HepG2 (cell line): ENCODE data around the gene XXYLT1. TPM values are rescaled to one million over a fixed set of nuclear protein-coding genes. Genes with fewer than 3 reads are reported as not detected.

Experiments used
- ATAC-seq: fragments of 200-7000 bp; cut with Tn5 transposase; 3 replicates; pipeline ENCODE4 v1.9.1; 2020; ENCODE audit warnings: mild to moderate bottlenecking, moderate library complexity
- BruUV-seq: library from RNA; stranded (reverse); fragments of 400-500 nt; replicated peaks from 2 replicates; lab custom pipeline; 2021; lab: Mats Ljungman, UMichigan
- CTCF ChIA-PET: fragments of 300-600 bp; formaldehyde crosslinking; extraction: SDS; loops from one replicate; lab custom pipeline; 2021; ENCODE audit warnings: low total read pairs, inconsistent platforms, low intra/inter-chr PET ratio; lab: Yijun Ruan, JAX
- POLR2A ChIA-PET: fragments of 350-600 bp; sonication (Branson Sonifier 250); formaldehyde crosslinking; loops from one replicate; lab custom pipeline; 2020; ENCODE audit warnings: antibody characterized with exemption, inconsistent platforms; lab: Yijun Ruan, JAX
- DNase-seq: peaks from one replicate; pipeline ENCODE4 v3.0.0-alpha.2; 2015; ENCODE audit warnings: low spot score
- FAIRE-seq: peaks from 3 replicates; lab custom pipeline; 2011; peaks lifted over from hg19 to GRCh38; lab: Jason Lieb, UNC
- H2AFZ ChIP-seq: one replicate; pipeline ENCODE4 v1.6.1; 2011; ENCODE audit warnings: low read length, inconsistent platforms
- H3K27ac ChIP-seq: fragments of 300-600 bp; 3 replicates; pipeline ENCODE4 v1.8.0; 2011; ENCODE audit warnings: mixed run types, mild to moderate bottlenecking, mixed read lengths, low read length, inconsistent platforms; ENCODE audit not compliant: insufficient read depth; ENCODE audit errors: extremely low read length
- H3K27me3 ChIP-seq, 2 experiments: fragments of 200-600 bp in 1 of 2; 2 replicates in 1 of 2; 3 replicates in 1 of 2; pipeline versions ENCODE4 v1.6.0 to v1.8.0; 2011; ENCODE audit warnings: low read length in 2 of 2, mild to moderate bottlenecking in 2 of 2, moderate library complexity in 2 of 2, inconsistent platforms in 1 of 2; ENCODE audit not compliant: insufficient read depth in 2 of 2, control insufficient read depth in 1 of 2
- H3K36me3 ChIP-seq, 2 experiments: fragments of 200-600 bp in 1 of 2; replicated peaks in 1 of 2; 2 replicates in 1 of 2; 3 replicates in 1 of 2; pipeline versions ENCODE4 v1.5.1 to v1.8.0; 2011; ENCODE audit warnings: low read length in 2 of 2, inconsistent platforms in 1 of 2; ENCODE audit not compliant: insufficient read depth in 2 of 2, control insufficient read depth in 1 of 2
- H3K4me1 ChIP-seq: 2 replicates; pipeline ENCODE4 v1.5.1; 2012; ENCODE audit warnings: low read length, inconsistent platforms; ENCODE audit not compliant: insufficient read depth
- H3K4me2 ChIP-seq: 2 replicates; pipeline ENCODE4 v1.6.0; 2011; ENCODE audit warnings: low read depth, low read length, inconsistent platforms
- H3K4me3 ChIP-seq, 3 experiments: fragments of 200-600 bp in 1 of 3; sonication (generic), shearing (Covaris generic) in 1 of 3; replicated peaks in 1 of 3; 2 replicates each; pipeline ENCODE4 v1.5.1; 2011 to 2016; ENCODE audit warnings: low read length in 3 of 3, inconsistent platforms in 2 of 3, low read depth in 2 of 3, mild to moderate bottlenecking in 2 of 3, control low read depth in 1 of 3, mixed read lengths in 1 of 3; ENCODE audit not compliant: insufficient read depth in 1 of 3
- H3K79me2 ChIP-seq: one replicate; pipeline ENCODE4 v1.6.1; 2011; ENCODE audit warnings: low read length, inconsistent platforms; ENCODE audit not compliant: insufficient read depth
- H3K9ac ChIP-seq: 2 replicates; pipeline ENCODE4 v1.6.0; 2011; ENCODE audit warnings: mild to moderate bottlenecking, low read depth, low read length, inconsistent platforms; ENCODE audit not compliant: insufficient read depth
- H3K9me3 ChIP-seq: 2 replicates; pipeline ENCODE4 v1.5.1; 2012; ENCODE audit warnings: mild to moderate bottlenecking, low read length
- H4K20me1 ChIP-seq: 2 replicates; pipeline ENCODE4 v1.6.0; 2011; ENCODE audit warnings: inconsistent platforms, mild to moderate bottlenecking, low read length, moderate library complexity; ENCODE audit not compliant: insufficient read depth
- ATRX ChIP-seq: sonication (generic); formaldehyde crosslinking; IDR thresholded peaks from 2 replicates; pipeline ENCODE4 v1.4.0; 2020; ENCODE audit warnings: missing genetic modification reagents, borderline replicate concordance
- HNRNPK ChIP-seq: fragments of 200-400 bp; formaldehyde crosslinking; IDR thresholded peaks from 2 replicates; pipeline ENCODE4 v1.6.1; 2018; ENCODE audit warnings: low read length, low read depth, moderate library complexity, mild to moderate bottlenecking; ENCODE audit not compliant: poor library complexity, severe bottlenecking
- IRX3 ChIP-seq: sonication (generic); formaldehyde crosslinking; IDR thresholded peaks from 2 replicates; pipeline ENCODE4 v1.8.1; 2023; ENCODE audit warnings: mild to moderate bottlenecking, low read depth, missing genetic modification reagents, borderline replicate concordance
- KMT2A ChIP-seq: sonication (generic); formaldehyde crosslinking; IDR thresholded peaks from 2 replicates; pipeline ENCODE4 v1.4.0; 2020; ENCODE audit warnings: missing genetic modification reagents
- NR2C2 ChIP-seq: sonication (generic); formaldehyde crosslinking; IDR thresholded peaks from 2 replicates; pipeline ENCODE4 v1.4.0; 2020; ENCODE audit warnings: missing genetic modification reagents, mild to moderate bottlenecking, moderate library complexity, borderline replicate concordance
- REXO4 ChIP-seq: sonication (generic); formaldehyde crosslinking; IDR thresholded peaks from 2 replicates; pipeline ENCODE4 v1.8.0; 2022; ENCODE audit warnings: missing genetic modification reagents, mild to moderate bottlenecking, borderline replicate concordance
- RFX3 ChIP-seq: IDR thresholded peaks from 2 replicates; pipeline ENCODE4 v1.6.1; 2016; ENCODE audit warnings: missing biosample characterization, missing genetic modification reagents
- SSRP1 ChIP-seq: IDR thresholded peaks from 2 replicates; pipeline ENCODE4 v1.6.1; 2016; ENCODE audit warnings: control low read depth
- THRA ChIP-seq: sonication (generic); formaldehyde crosslinking; IDR thresholded peaks from 2 replicates; pipeline ENCODE4 v1.4.0; 2020; ENCODE audit warnings: missing genetic modification reagents, borderline replicate concordance
- ZNF10 ChIP-seq: sonication (generic); formaldehyde crosslinking; IDR thresholded peaks from 2 replicates; pipeline ENCODE4 v1.4.0; 2020; ENCODE audit warnings: mild to moderate bottlenecking, low read depth, missing genetic modification reagents, borderline replicate concordance
- ZNF484 ChIP-seq: sonication (generic); formaldehyde crosslinking; IDR thresholded peaks from 2 replicates; pipeline ENCODE4 v1.5.1; 2020; ENCODE audit warnings: mild to moderate bottlenecking, low read depth, missing genetic modification reagents, borderline replicate concordance
- ZNF780A ChIP-seq: sonication (generic); formaldehyde crosslinking; IDR thresholded peaks from 2 replicates; pipeline ENCODE4 v1.8.0; 2022; ENCODE audit warnings: mild to moderate bottlenecking, missing genetic modification reagents, moderate library complexity
- WGBS: methylation state at CpG from one replicate; pipeline ENCODE4 v1.1.6; 2017; ENCODE audit warnings: low lambda C conversion rate; 5-methylcytosine and 5-hydroxymethylcytosine counted together
- in situ Hi-C: cut with HindIII; loops from 2 replicates; pipeline ENCODE4 v1.10.0; 2017; ENCODE audit warnings: low pct_unique_long_range_greater_than_20kb; ENCODE audit not compliant: extremely low pct_ligation_motif_present
- intact Hi-C: fragments of 100-400 bp; cut with micrococcal nuclease; formaldehyde crosslinking; loops from one replicate; pipeline ENCODE4 v1.10.0; 2022; ENCODE audit not compliant: unreplicated experiment
- polyA plus RNA-seq, 8 experiments: library from polyadenylated mRNA; depleted of rRNA in 3 of 8; stranded (reverse) in 7 of 8; unstranded in 1 of 8; fragments of >200 nt; fragmentation: Illumina TruSeq in 4 of 8; extraction: Trizol in 4 of 8; gene quantifications; 2 replicates each; pipeline versions ENCODE4 v1.2.1 to v1.2.3, GENCODE V29; 2011 to 2016; ENCODE audit warnings: low read depth in 4 of 8, missing spikeins in 1 of 8, mixed read lengths in 1 of 8; ENCODE audit not compliant: insufficient read depth in 1 of 8
- total RNA-seq, 5 experiments: library from RNA; depleted of rRNA; stranded (reverse); fragments of >200 nt; fragmentation: Illumina TruSeq; extraction: Trizol; gene quantifications; 2 replicates each; pipeline ENCODE4 v1.2.3, GENCODE V29; 2016; ENCODE audit warnings: low read depth in 1 of 5
- TF ChIP-seq, protein P1 (sequence below): IDR thresholded peaks from 2 replicates; pipeline ENCODE4 v1.4.0; 2020; ENCODE audit warnings: mild to moderate bottlenecking, missing genetic modification reagents
- TF ChIP-seq, protein P2 (sequence below): sonication (generic); formaldehyde crosslinking; conservative IDR thresholded peaks from 2 replicates; pipeline ENCODE4 v1.4.0; 2020; ENCODE audit warnings: missing genetic modification reagents

XXYLT1 gene
- total and polyA plus RNA-seq, 2 of the 13 experiments (the other 11 are each of a cell fraction or from before 2014, with no cell fraction given): 17.7 to 19.0 TPM

DNA sequence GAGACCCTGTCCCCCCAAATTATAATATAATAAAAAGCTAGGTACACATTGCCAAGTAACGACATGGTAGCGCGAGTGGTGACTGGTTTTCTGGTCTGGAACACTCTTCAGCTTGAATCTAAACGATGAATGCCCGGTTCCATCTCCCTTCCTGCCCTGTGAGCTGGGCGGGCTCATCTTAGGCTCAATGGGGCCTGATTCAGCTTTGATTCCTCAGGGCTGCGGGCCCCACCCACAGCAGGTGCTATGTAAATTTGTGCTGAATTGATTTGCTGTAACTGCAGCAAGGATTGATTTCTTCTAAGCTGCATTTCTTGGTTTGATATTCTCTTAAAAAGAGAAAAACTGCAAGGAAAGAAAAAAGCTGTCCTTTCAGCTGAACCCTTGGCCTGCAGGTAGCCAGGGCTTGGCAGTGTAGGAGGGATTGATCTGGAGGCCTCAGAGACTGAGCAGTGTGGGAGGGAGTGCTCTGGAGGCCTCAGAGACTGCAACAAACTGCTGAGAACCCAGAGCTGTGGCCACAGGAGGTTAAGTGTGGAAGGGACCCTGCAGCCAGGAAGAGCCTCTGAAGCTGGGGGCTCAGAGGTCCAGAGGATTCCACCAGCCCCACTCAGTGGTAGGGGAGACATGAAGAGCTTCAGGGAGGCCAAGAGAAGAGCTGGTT is 231.6 kb downstream of the XXYLT1 start:
- DNase-seq (no peak), ATAC-seq (peak; percentile 17; the same call in 1 of the 3 replicates), FAIRE-seq (no peak)
- peaks cover 3 to 78% of the 10 kb centered on the region in 2 experiments; a peak in 4 of 5 replicates for H3K27me3 ChIP-seq
- H3K9me3 ChIP-seq: no peaks in the 10 kb centered on the region
- H3K79me2 ChIP-seq: no peaks in the 10 kb centered on the region
- peaks cover 33% of the 10 kb centered on the region for H3K4me1 ChIP-seq
- H3K4me3 ChIP-seq: no peak overlapping the region
- in situ Hi-C loops (no loop called here), intact Hi-C loops (loop anchor here (10.0 kb wide), 1 partner anchor 65 kb away; no protein-coding TSS in a partner anchor)
- ChIA-PET POLR2A (interaction anchor here (0.8 kb wide), 1 partner anchor 8 kb away, joined by 3 read pairs; no protein-coding TSS in a partner anchor), CTCF (no interaction called here)
- H3K9ac ChIP-seq: no peak overlapping the region
- no peaks in the 10 kb centered on the region for H4K20me1 ChIP-seq
- WGBS: 54% methylated on average over 7 of the region's 7 CpGs
- H3K36me3 ChIP-seq: no peaks in the 10 kb centered on the region
- no peak for TF ChIP-seq NR2C2
- TF ChIP-seq IRX3 (CRISPR knock-in tag): no peak
- no peak for TF ChIP-seq KMT2A (CRISPR knock-in tag)
- TF ChIP-seq REXO4: no peak
- no peak for TF ChIP-seq ATRX (CRISPR knock-in tag)
- TF ChIP-seq, protein P1, sequence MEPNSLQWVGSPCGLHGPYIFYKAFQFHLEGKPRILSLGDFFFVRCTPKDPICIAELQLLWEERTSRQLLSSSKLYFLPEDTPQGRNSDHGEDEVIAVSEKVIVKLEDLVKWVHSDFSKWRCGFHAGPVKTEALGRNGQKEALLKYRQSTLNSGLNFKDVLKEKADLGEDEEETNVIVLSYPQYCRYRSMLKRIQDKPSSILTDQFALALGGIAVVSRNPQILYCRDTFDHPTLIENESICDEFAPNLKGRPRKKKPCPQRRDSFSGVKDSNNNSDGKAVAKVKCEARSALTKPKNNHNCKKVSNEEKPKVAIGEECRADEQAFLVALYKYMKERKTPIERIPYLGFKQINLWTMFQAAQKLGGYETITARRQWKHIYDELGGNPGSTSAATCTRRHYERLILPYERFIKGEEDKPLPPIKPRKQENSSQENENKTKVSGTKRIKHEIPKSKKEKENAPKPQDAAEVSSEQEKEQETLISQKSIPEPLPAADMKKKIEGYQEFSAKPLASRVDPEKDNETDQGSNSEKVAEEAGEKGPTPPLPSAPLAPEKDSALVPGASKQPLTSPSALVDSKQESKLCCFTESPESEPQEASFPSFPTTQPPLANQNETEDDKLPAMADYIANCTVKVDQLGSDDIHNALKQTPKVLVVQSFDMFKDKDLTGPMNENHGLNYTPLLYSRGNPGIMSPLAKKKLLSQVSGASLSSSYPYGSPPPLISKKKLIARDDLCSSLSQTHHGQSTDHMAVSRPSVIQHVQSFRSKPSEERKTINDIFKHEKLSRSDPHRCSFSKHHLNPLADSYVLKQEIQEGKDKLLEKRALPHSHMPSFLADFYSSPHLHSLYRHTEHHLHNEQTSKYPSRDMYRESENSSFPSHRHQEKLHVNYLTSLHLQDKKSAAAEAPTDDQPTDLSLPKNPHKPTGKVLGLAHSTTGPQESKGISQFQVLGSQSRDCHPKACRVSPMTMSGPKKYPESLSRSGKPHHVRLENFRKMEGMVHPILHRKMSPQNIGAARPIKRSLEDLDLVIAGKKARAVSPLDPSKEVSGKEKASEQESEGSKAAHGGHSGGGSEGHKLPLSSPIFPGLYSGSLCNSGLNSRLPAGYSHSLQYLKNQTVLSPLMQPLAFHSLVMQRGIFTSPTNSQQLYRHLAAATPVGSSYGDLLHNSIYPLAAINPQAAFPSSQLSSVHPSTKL (CRISPR knock-in tag): no peak
- TF ChIP-seq ZNF780A (CRISPR knock-in tag): no peak
- TF ChIP-seq RFX3: no peak
- no peak for TF ChIP-seq ZNF10 (CRISPR knock-in tag)
- no peak for TF ChIP-seq THRA (CRISPR knock-in tag)
- TF ChIP-seq SSRP1 (CRISPR knock-in tag): no peak
- TF ChIP-seq, protein P2, sequence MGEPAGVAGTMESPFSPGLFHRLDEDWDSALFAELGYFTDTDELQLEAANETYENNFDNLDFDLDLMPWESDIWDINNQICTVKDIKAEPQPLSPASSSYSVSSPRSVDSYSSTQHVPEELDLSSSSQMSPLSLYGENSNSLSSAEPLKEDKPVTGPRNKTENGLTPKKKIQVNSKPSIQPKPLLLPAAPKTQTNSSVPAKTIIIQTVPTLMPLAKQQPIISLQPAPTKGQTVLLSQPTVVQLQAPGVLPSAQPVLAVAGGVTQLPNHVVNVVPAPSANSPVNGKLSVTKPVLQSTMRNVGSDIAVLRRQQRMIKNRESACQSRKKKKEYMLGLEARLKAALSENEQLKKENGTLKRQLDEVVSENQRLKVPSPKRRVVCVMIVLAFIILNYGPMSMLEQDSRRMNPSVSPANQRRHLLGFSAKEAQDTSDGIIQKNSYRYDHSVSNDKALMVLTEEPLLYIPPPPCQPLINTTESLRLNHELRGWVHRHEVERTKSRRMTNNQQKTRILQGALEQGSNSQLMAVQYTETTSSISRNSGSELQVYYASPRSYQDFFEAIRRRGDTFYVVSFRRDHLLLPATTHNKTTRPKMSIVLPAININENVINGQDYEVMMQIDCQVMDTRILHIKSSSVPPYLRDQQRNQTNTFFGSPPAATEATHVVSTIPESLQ (CRISPR knock-in tag): no peak
- TF ChIP-seq ZNF484 (CRISPR knock-in tag): no peak
- no peak for TF ChIP-seq HNRNPK
- BruUV-seq: no TSS peak
- no peak overlapping the region for H3K27ac ChIP-seq
- no peak overlapping the region for H2AFZ ChIP-seq
- no peak overlapping the region for H3K4me2 ChIP-seq
